ENCODE results near the gene OR2AK2. TPM values are rescaled to one million over a fixed set of nuclear protein-coding genes. Genes with fewer than 3 reads are reported as not detected.

OR2AK2 gene
- total and polyA plus RNA-seq, 9 of the 15 experiments (the other 6 are each of a cell fraction or from before 2014, with no cell fraction given) = 0.10 TPM; not detected in 8

- 0% methylated on average over 2 of the region's 2 CpGs for WGBS (ENCODE audit: insufficient coverage, low coverage, missing lambda C conversion rate)
- Histone ChIP-seq H4K20me1 (replicated peaks; ENCODE audit: control insufficient read depth, insufficient read depth, low read length) (no peaks in the 10 kb centered on the region), H3K79me2 (ENCODE audit: control insufficient read depth, insufficient read depth, low read length) (no peaks in the 10 kb centered on the region), H3K9ac (ENCODE audit: insufficient read depth in 1 of 2, low read depth in 2 of 2, low read length in 2 of 2) (no peak overlapping the region), H3K36me3 (ENCODE audit: control insufficient read depth, insufficient read depth, low read length) (no peaks in the 10 kb centered on the region), H3K4me2 (ENCODE audit: insufficient read depth, low read length) (no peak overlapping the region), H3K4me3 (no peak overlapping the region), H3K27ac (ENCODE audit: extremely low read depth, low read depth, low read length) (no peak overlapping the region), H3K4me1 (replicated peaks in 1 of 2; ENCODE audit: control insufficient read depth in 2 of 2, insufficient read depth in 2 of 2, low read length in 2 of 2) (no peaks in the 10 kb centered on the region), H3K9me3 (replicated peaks; ENCODE audit: control insufficient read depth, insufficient read depth, low read depth, low read length) (no peaks in the 10 kb centered on the region; the same call in 1 of the 2 replicates), H2AFZ (ENCODE audit: low read depth, low read length) (no peak overlapping the region), H3K27me3 (ENCODE audit: control insufficient read depth in 2 of 2, insufficient read depth in 2 of 2, low read length in 2 of 2) (no peaks in the 10 kb centered on the region), H3K9me1 (ENCODE audit: control insufficient read depth, insufficient read depth, low read length) (no peaks in the 10 kb centered on the region)
- no peak for ATAC-seq
- TF ChIP-seq PPARD (CRISPR knock-in tag; IDR thresholded peaks at IDR 0.05) (no peak), ZNF444 (CRISPR knock-in tag; IDR thresholded peaks at IDR 0.05) (no peak)
- no peak for DNase-seq (ENCODE audit: extremely low read depth in 1 of 4, low spot score in 3 of 4)
- BruUV-seq (replicated peaks) = no TSS peak
- ChIA-PET CTCF (ENCODE audit: low intra/inter-chr PET ratio) (no interaction called here), POLR2A (no interaction called here)
- no peak for FAIRE-seq
- in situ Hi-C loops (cut with MboI) (no loop called here), intact Hi-C loops (cut with micrococcal nuclease) (no loop called here)
These were observed 28.0 kb downstream of the OR2AK2 start for GRCh38 chr1:247992986-247993385.

- intact Hi-C loops (cut with micrococcal nuclease) = no loop called here
- Histone ChIP-seq H3K4me1 (replicated peaks in 1 of 2; ENCODE audit: control insufficient read depth in 2 of 2, insufficient read depth in 2 of 2, low read length in 2 of 2) (no peaks in the 10 kb centered on the region), H3K9me1 (ENCODE audit: control insufficient read depth, insufficient read depth, low read length) (no peaks in the 10 kb centered on the region), H4K20me1 (replicated peaks; ENCODE audit: control insufficient read depth, insufficient read depth, low read length) (no peaks in the 10 kb centered on the region), H3K4me2 (ENCODE audit: insufficient read depth, low read length) (no peak overlapping the region), H3K79me2 (ENCODE audit: control insufficient read depth, insufficient read depth, low read length) (no peaks in the 10 kb centered on the region), H3K9me3 (replicated peaks; ENCODE audit: control insufficient read depth, insufficient read depth, low read depth, low read length) (no peaks in the 10 kb centered on the region; the same call in none of the 2 replicates), H3K4me3 (no peak overlapping the region), H3K27me3 (ENCODE audit: control insufficient read depth in 2 of 2, insufficient read depth in 2 of 2, low read length in 2 of 2) (no peaks in the 10 kb centered on the region), H3K27ac (ENCODE audit: extremely low read depth, low read depth, low read length) (no peak overlapping the region), H2AFZ (ENCODE audit: low read depth, low read length) (no peak overlapping the region), H3K9ac (ENCODE audit: insufficient read depth in 1 of 2, low read depth in 2 of 2, low read length in 2 of 2) (no peak overlapping the region), H3K36me3 (ENCODE audit: control insufficient read depth, insufficient read depth, low read length) (no peaks in the 10 kb centered on the region)
- DNase-seq (ENCODE audit: extremely low read depth in 1 of 4, low spot score in 3 of 4) (no peak), FAIRE-seq (no peak), ATAC-seq (no peak)
- CTCF ChIA-PET (ENCODE audit: low intra/inter-chr PET ratio) = no interaction called here
- in situ Hi-C loops (cut with MboI) = no loop called here
- BruUV-seq (replicated peaks) = no TSS peak
- POLR2A ChIA-PET = no interaction called here
- 0% methylated on average over 2 of the region's 2 CpGs for WGBS (ENCODE audit: insufficient coverage, low coverage, missing lambda C conversion rate)
- no peak for TF ChIP-seq RBFOX2 (IDR thresholded peaks at IDR 0.05; ENCODE audit: low read depth, low read length)
- no peak for TF ChIP-seq ZZZ3 (IDR thresholded peaks at IDR 0.05)
- TF ChIP-seq CHAMP1 (IDR thresholded peaks at IDR 0.05) = no peak
- no peak for TF ChIP-seq TRIM28 (IDR thresholded peaks at IDR 0.05)
- TF ChIP-seq MTA2 (IDR thresholded peaks at IDR 0.05; ENCODE audit: low read depth) = no peak
- TF ChIP-seq L3MBTL2 (IDR thresholded peaks at IDR 0.05) = no peak
- TF ChIP-seq PRPF4 (IDR thresholded peaks at IDR 0.05; ENCODE audit: insufficient read depth, low read depth, low read length, poor library complexity, severe bottlenecking) = no peak
- TF ChIP-seq SNRNP70 (optimal IDR thresholded peaks at IDR 0.05; ENCODE audit: low read depth, low read length) = no peak
These were observed 33.8 kb downstream of the OR2AK2 start for GRCh38 chr1:247998811-247999210.

All from K562 (cell line).